Measurements from ENCODE around the gene ZNF331. TPM values are rescaled to one million over a fixed set of nuclear protein-coding genes. Genes with fewer than 3 reads are reported as not detected.

ZNF331 gene
- total and polyA plus RNA-seq, 2 of the 4 experiments (the other 2 are of a cell fraction): 6.6 to 11.1 TPM

DNA sequence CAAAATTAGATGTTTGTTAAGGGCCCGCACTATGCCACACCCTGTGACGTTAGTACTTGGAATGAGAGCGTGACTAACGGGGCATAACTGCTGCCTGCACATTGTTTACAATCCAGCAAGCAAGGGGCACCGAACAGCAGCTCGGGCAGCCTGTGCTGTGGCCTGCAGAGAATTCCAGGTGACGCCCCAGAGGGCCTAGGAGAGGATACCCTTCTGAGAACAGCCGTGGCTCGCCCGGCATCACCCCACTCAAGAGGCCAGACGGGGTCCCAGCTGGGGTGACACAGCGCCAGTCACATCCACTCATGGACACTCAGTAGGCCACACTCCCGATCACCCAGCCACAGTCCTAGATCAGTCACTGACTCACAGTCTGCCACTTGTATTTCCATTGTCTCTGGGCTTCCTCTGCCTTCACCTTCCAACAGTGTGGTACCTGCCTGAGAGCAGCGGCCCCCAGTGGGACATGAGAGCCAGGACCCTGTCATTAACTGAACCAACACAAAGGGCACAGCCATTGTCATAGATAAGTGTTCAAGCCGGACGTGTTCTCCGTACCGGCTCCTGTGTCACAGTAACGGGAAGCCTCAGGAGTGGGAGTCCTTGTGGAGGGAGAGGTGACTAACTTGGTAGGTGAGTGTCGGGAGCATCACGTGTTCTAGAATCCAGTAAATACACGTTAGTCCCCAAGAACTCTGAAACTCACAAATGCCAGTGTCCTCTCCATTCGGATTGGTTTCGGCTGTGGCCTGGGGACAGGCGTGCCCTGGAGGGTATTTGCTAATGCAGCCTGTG is 7.5 kb downstream of the ZNF331 start:
- peak overlapping the region; percentile 60; the same call in 1 of the 2 replicates for H3K14ac ChIP-seq (replicated peaks; ENCODE audit: low read depth, low read length)
- H4K20me1 ChIP-seq (ENCODE audit: insufficient read depth, low read length): no peaks in the 10 kb centered on the region
- peaks cover 3 to 16% of the 10 kb centered on the region in 2 experiments; a peak in 3 of 4 replicates for H3K79me1 ChIP-seq (ENCODE audit: low read depth in 1 of 2, low read length in 2 of 2)
- H3K18ac ChIP-seq (ENCODE audit: low read depth, low read length): peak overlapping the region; percentile 73
- in situ Hi-C loops (cut with MboI; ENCODE audit: low sequenced_read_pairs): no loop called here
- no peaks in the 10 kb centered on the region for H3K27me3 ChIP-seq (ENCODE audit: control insufficient read depth, insufficient read depth, low read length)
- peak overlapping the region; percentile 59 for H3K4ac ChIP-seq (ENCODE audit: low read depth, low read length)
- peak overlapping the region; percentile 86 for H4K5ac ChIP-seq (ENCODE audit: low read depth, low read length)
- H2AK9ac ChIP-seq (replicated peaks; ENCODE audit: low read depth, low read length, poor library complexity): peak overlapping the region; percentile 93
- dilution Hi-C loops (cut with HindIII; ENCODE audit: low sequenced_read_pairs, unreplicated experiment): no loop called here
- H3K9me1 ChIP-seq (ENCODE audit: insufficient read depth, low read length): no peaks in the 10 kb centered on the region
- H3K27ac ChIP-seq (ENCODE audit: insufficient read depth, low read length): peak overlapping the region; percentile 72
- H3K9me3 ChIP-seq (ENCODE audit: control insufficient read depth, insufficient read depth, low read length): no peaks in the 10 kb centered on the region
- ATAC-seq (ENCODE audit: low read depth): peak; percentile 87
- peak overlapping the region; percentile 77 for H2AFZ ChIP-seq (replicated peaks; ENCODE audit: low read length, poor library complexity)
- H2BK20ac ChIP-seq (ENCODE audit: low read depth, low read length): peak overlapping the region; percentile 71
- peak overlapping the region; percentile 40; the same call in 2 of the 3 replicates for H2BK15ac ChIP-seq (ENCODE audit: low read depth, low read length)
- H4K91ac ChIP-seq (ENCODE audit: insufficient read depth, low read depth, low read length): peak overlapping the region; percentile 84
- H2BK120ac ChIP-seq (ENCODE audit: low read depth, low read length): peak overlapping the region; percentile 68
- H3K23ac ChIP-seq (ENCODE audit: low read depth, low read length): no peak overlapping the region
- no peak overlapping the region for H3K4me2 ChIP-seq (ENCODE audit: low read depth, low read length)
- ChIA-PET CTCF (no interaction called here), POLR2A (ENCODE audit: unreplicated experiment) (no interaction called here)
- H2AK5ac ChIP-seq (ENCODE audit: low read depth, low read length): peak overlapping the region; percentile 38
- peak; percentile 80 for DNase-seq
- peaks cover 3% of the 10 kb centered on the region; the same call in 1 of the 2 replicates for H3K36me3 ChIP-seq (ENCODE audit: control insufficient read depth, insufficient read depth, low read length)
- peaks cover 12% of the 10 kb centered on the region for H3K4me1 ChIP-seq (ENCODE audit: control insufficient read depth, insufficient read depth, low read length)
- BruUV-seq (replicated peaks): no TSS peak
- peak overlapping the region; percentile 55 to 75; a peak in 3 of 4 replicates for H4K8ac ChIP-seq (ENCODE audit: low read depth in 2 of 2, low read length in 2 of 2)
- no peak overlapping the region for H3K56ac ChIP-seq (ENCODE audit: extremely low read depth, insufficient read depth, low read length)
- 81% methylated on average over 8 of the region's 25 CpGs; no CpG with 5 or more reads in 1 of the 2 experiments for WGBS, 2 experiments (ENCODE audit: extremely low coverage in 2 of 2, insufficient read length in 1 of 2)
- peak overlapping the region; percentile 22; the same call in 1 of the 2 replicates for H3K9ac ChIP-seq (ENCODE audit: low read depth, low read length)
- no peak overlapping the region for H3K4me3 ChIP-seq (ENCODE audit: insufficient read depth, low read depth, low read length)
- TF ChIP-seq MAZ (IDR thresholded peaks at IDR 0.05; ENCODE audit: borderline replicate concordance, low read depth, low read length): no peak
- TF ChIP-seq FOS (IDR thresholded peaks at IDR 0.05; ENCODE audit: low read depth, low read length): peak; percentile 24; the same call in 1 of the 2 replicates
- peak; percentile 37 for TF ChIP-seq POLR2A (IDR thresholded peaks at IDR 0.05; ENCODE audit: low read depth, low read length)
- intact Hi-C loops (cut with micrococcal nuclease): no loop called here
- H2BK5ac ChIP-seq (ENCODE audit: low read depth, low read length, poor library complexity, severe bottlenecking): peak overlapping the region; percentile 93

Data from IMR-90 (cell line).